ENCODE results near the gene DIAPH3.

The DIAPH3 gene

DNA sequence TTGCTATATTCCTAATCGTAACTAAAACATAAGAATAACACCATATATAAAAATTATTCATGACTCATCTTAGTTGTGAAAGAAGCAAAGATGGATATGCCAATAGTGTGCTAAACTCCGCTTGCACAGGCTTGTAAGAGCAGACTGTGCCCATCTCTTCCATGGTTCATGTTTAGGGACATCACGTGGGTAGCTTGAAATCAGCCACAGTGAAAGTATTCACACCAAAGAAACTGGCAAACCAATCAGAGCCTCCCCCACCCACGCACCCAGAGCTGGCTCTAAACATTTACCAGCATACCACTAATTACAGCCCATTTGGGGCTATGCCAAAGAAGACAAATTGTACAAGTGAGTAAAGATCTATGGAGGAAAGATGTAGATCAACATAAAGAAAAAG is 147.5 kb downstream of the DIAPH3 start:
- DNase-seq (ENCODE audit: low read depth) = no peak

GRCh38 chr13:60013166-60013565 is 150.6 kb downstream of the DIAPH3 start:
- DNase-seq (ENCODE audit: low read depth) = no peak

- no peak for DNase-seq (ENCODE audit: low read depth)
Observed at GRCh38 chr13:60012488-60012887, 151.2 kb downstream of the DIAPH3 start.

DNA sequence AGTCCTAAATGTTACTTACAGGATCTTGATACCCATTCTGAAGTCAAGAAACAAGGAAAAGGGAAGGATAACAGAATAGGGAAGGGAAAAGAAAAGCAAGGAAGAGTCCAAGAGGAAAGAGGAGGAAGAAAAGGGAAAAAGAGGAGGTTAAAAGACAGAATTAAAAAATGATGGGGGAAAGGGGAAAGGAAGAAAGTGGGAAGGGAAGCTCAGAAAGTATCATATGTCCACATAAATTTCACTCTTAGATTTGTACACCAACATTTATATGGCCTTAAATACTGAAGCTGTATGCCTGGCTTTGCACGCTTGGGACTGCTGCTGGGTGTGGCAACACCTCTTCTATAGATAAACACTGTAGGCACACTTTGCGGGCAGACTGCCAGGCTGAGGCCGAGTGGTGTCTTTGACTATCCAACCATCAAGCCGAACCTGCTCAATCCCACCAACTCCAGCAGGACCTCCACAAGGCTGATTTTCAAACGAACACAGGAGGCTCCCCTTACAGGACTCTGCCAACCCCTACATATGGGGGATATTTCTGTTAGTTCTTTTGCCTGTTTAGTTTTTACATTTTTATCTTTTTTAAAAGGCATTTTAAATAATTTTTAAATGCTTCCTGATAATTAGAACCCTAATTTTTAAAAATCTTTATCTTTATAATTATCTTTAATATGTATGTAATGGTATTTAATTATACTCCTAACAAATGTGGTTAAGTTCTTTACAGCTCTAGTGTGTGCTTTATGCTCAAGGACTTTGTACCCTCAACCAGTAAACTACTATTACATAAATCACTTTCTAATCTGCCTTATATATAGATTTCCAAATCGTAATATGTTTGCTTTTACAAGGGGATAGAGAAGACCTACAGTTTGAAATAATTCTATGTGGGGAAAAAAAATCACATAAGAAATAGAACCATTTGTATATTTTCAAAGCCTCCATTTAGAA is 154.2 kb downstream of the DIAPH3 start:
- DNase-seq (ENCODE audit: low read depth) = no peak

GRCh38 chr13:60001889-60002288 is 161.8 kb downstream of the DIAPH3 start:
- DNase-seq (ENCODE audit: low read depth) = no peak

DNA sequence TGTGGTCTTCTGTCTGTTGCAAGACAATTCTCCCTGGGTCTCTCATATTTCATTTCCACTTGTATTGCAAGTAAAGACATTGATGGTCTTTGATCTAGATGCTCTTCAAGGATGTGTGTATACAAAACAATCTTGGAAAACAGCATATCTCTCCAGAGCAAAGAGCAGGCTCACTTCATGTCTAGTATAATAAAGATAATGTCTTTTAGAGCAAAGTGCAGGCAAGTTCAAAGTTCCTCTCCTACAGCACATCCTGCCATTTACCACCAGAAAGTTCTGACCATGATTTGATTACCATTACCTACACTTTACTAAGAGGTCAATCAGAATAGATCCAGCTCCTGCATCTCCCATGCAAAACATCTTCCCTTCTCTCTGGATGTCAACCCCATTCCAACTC is 162.8 kb downstream of the DIAPH3 start:
- no peak for DNase-seq (ENCODE audit: low read depth)

DNA sequence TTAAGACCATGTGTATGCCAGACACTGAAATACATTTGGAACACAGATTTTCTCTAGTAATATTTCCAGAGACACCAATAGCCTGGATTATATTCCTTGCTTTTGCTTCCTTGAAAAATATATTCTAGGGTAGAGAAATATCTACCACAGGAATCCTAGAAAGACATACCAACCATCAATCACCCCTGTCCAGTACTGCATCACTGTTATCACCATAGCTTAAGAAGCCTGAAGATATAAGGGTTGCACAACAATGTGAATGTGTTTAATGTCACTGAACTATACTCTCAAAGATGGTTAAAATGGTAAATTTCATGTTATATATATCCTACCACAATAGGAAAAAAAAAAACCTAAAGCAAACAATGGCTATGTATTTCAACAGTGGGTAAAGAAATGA is 163.6 kb downstream of the DIAPH3 start:
- no peak for DNase-seq (ENCODE audit: low read depth)

DNA sequence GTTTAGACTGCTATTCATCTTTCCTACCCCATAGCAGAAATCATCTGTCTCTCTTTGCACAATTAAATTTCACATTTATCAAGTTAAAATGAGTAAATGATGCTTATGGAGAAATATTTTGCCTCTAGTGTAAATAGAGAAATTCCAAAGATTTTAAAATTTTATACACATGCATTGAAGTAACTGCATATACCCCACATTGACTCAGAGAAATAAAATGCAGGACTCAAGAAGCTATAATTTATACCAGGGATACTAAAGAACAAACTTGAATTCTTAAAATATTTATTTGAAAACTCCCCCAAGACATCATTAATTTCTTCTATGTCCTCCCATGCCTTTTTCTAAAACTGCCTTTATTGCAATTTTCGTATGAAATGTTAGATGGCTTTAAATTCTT is 165.8 kb downstream of the DIAPH3 start:
- DNase-seq (ENCODE audit: low read depth) = no peak

DNA sequence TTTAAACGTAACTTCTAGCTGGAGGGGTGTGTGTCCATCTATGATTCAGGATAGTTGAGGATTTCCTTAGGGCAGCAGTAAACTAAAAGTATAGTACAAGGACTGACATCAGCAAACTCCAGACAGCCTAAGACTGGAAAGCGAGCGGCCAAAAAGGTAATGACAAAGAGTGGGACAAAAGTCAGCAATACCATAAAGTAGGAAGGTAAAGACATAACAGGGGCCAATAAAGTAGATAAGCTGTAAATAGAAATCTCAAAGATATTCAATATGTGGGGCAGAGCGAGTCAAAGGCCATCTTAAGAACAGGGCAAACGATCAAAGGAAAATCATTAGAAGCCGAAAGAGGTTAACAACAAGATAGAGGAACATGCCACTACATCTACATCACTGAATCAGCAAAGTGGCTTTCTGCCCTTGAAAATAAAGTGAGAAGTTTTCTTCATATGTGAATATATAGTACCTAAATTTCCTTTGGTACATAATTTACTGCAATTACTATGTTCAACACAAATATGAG is 167.2 kb downstream of the DIAPH3 start:
- no peak for DNase-seq (ENCODE audit: low read depth)

- no peak for DNase-seq (ENCODE audit: low read depth)
Observed at GRCh38 chr13:59991395-59991794, 172.3 kb downstream of the DIAPH3 start.

GRCh38 chr13:59982631-59983382 is 180.9 kb downstream of the DIAPH3 start:
- no peak for DNase-seq (ENCODE audit: low read depth)

DNA sequence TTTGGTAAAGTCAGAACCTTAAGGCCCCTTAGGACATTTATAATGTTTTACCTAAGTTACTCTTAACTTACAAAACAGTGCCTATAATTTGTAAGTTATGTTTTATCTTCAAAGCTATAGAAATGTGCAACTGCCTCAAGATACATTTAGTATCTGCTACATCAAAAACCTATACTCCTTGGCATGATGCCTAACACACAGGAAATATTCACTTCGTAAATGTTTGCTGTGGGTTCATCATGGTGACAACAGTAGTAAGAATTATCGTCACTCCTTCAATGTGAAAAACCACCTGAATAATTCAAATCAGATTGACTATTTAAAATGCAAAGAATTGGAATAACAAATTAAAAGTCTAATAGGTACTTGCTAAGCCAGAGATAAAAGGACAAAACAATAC is 184.1 kb downstream of the DIAPH3 start:
- no peak for DNase-seq (ENCODE audit: low read depth)

DNA sequence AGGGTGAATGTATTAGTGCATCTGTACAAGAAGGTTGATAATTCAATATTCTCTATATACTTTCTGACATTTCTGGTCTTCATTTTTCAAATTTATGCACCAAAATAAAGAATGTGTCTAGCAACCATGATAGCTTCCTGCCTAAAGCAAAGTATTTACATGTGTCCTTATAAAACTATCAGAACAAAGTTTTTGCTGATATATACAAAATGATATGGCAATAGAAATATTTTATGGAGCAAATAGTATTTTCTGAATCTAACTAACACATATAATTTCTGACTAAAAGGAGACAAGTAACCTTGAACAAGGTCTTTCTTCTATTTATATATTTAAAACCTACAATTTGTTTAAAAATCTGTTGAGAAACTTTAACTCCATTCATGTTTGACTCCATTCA is 184.9 kb downstream of the DIAPH3 start:
- no peak for DNase-seq (ENCODE audit: low read depth)

DNA sequence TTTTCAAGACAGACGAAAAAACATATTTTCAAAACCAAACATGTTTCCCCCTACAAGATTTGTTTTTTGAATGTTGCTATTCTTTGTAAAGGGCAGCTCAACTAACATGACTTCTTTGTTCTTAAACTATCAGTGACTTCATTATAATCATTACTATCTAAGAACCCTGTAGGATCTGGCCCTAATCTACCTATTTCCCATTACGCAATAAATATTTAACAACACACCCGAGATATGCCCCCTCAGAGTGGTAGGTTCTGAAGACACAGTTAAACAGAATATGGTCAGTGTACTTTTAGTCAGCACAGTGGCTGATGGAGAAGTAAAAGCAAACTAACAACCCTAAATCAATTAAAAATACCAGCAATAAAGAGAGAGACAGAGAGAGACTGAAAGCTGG is 186.9 kb downstream of the DIAPH3 start:
- no peak for DNase-seq (ENCODE audit: low read depth)

DNA sequence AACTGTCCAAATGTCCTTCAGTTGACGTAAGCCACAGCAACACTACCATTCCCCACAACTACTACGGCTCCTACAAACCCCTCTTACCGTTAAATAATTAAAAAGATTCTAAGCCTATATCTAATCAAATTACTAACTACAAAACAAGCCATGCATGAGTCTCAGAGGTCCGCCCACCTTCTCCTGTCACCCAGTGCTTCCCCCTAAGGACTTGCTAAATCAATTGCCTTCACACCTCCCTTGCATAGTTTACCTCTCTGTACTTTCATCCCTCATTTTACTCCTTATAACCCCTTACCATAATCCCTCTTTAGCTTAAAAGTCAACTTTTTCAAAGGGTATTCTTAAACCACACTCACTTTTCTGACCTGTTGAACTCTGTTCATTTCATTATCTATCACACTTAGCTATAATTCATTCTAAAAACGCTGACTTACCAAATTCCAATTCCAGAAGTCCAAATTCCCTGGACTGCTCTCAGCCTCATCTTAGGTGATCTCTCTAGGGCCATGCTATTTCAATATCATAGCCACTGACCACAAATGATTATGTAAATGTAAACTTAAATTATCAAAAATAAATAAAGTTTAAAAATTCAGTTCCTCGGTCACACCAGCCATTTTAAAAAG is 187.8 kb downstream of the DIAPH3 start:
- no peak for DNase-seq (ENCODE audit: low read depth)

GRCh38 chr13:59970847-59971246 is 192.9 kb downstream of the DIAPH3 start:
- DNase-seq (ENCODE audit: low read depth) = no peak

DNA sequence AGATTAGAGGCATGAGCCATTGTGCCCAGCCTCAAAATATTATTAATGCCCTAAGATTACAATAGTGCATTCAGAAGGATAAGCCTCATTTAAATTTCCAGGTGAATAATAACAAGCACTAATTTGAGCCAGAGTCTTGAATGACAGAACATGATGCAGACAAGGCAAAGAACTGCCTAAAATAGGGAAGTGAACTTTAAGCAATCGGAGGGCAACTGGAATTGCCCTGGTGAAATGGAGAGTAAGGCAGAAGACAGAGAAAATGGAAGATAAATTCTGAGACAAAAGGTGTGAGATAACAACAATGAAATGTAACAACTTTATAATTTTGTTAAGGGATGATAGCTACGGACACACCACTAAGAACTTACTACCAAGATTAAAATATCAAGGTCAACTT is 199.9 kb downstream of the DIAPH3 start:
- DNase-seq (ENCODE audit: low read depth) = no peak

GRCh38 chr13:59963383-59963782 is 200.3 kb downstream of the DIAPH3 start:
- no peak for DNase-seq (ENCODE audit: low read depth)

DNA sequence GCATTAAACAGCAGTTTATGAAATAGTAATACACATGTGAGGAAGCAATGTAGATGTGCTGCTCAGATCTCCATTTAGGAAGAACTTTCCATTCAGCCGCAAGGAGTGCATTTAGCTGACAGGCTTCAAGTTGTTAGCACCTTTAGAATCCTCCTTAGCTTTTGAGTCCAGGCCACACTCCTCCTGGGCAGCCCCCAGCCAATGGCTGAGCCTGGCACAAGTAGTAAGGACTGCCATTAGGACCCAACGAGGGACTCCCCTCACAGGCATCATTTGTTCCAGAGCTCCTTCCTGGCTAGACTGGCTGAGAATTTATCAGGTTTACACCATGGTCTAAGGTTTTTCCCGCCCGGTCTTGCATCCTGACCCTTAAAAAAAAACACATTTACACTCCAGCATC is 201.4 kb downstream of the DIAPH3 start:
- no peak for DNase-seq (ENCODE audit: low read depth)

DNA sequence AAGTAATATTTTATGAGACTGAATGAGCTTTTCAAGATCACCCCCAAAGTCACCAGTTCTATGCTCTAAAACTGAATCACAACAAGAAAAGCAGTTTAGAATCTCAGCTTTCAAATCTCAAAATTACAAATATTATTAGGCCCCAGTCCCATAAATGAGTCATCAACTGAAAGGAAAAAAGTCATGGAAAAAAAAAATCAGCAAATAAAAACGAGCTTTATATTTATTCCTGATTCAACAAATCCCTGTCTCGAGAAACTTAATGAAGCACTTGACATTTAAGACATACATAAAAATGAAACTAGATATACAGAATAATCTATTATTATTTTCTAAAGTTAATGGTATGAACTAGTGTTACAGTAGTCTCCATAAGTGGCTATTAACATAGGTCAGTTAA is 203.0 kb downstream of the DIAPH3 start:
- DNase-seq (ENCODE audit: low read depth) = peak; percentile 24

DNA sequence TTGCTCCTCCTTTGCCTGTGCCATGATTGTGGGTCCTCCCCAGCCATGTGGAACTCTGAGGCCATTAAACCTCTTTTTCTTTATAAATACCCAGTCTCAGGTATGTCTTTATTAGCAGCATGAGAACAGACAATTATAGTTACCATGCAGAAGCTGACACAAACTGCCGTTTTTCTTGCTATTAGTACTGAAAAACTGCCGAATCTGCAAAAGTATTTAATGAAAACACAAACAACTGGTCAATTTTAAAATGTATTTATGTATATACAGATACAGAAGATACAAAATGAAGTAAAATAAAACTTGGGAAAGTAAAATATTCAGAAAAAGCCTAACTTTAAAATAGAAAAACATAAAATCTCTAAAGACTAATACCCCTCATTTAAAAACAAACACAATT is 206.3 kb downstream of the DIAPH3 start:
- no peak for DNase-seq (ENCODE audit: low read depth)

DNA sequence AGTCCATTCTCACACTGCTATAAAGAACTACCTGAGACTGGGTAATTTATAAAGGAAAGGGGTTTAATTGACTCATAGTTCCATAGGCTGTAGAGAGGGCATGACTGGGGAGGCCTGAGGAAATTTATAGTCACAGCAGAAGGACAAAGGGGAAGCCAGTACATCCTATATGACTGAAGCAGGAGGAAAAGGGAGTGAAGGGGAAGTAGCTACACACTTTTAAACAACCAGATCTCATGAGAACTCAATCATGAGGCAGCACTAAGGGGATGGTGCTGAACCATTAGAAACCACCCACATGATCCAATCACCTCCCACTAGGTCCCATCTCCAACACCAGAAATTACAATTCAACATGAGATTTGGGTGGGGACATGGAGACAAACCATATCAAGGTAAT is 209.1 kb downstream of the DIAPH3 start:
- DNase-seq (ENCODE audit: low read depth) = no peak

DNA sequence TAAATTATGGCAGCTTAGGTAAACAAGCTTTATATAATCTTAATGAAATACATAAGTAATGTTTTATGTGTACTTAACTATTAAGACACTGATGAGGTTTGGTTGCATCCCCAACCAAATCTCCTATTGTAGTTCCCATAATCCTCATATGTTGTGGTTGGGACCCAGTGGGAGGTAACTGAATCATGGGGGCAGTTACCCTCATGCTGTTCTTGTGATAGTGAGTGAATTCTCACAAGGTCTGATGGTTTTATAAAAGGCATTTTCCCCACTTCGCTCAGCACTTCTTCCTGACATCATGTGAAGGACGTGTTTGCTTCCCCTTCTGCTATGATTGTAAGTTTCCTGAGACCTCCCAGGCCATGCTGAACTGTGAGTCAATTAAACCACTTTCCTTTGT is 212.7 kb downstream of the DIAPH3 start:
- no peak for DNase-seq (ENCODE audit: low read depth)

Measured in stromal cell of bone marrow (primary cell).